HG03159 (cell line): Measurements from ENCODE around the gene SPATA9.

Experiments used
- ATAC-seq: cut with Tn5 transposase; IDR thresholded peaks from one replicate; pipeline ENCODE4 v1.9.1; 2021; ENCODE audit warnings: mild to moderate bottlenecking, moderate library complexity; ENCODE audit not compliant: unreplicated experiment

Gene SPATA9

DNA sequence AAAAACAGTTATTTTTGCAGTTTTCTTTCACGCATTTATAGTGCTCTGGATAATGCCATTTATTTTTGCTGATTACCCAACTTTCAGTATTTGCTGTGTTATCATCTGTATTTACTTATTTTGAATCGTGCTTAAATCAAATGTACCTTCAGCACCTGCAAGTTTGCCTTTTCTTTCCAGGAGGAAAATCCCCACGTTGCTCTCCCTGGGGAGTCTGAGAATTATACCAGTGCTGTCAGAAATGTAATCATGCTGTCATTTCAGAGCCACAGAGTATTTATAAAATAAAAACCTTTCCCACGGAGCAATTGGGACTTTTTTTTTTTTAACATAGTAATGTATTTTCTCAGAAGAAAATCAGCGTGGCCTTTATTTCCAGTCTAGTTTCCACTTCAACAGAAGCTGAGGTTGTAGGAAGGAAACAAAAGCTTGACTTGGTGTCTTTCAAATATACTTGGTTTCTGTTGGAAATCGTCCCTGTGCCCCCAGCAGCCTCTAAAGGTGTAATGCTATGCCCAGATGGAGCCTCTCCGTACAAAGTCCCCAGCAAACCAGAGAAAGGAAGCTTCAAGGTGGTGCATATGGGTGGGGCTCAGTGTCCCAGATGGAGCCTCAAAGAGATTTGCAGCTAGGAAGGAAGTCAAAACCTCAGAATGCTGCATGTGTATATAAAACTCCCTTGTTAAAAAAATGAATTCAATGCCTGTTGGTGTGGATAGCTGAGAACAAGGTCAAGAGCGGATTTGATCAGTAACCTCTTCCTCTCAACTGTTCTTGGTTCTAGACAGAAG lies 60.8 kb downstream of the SPATA9 start:
- ATAC-seq: no peak

DNA sequence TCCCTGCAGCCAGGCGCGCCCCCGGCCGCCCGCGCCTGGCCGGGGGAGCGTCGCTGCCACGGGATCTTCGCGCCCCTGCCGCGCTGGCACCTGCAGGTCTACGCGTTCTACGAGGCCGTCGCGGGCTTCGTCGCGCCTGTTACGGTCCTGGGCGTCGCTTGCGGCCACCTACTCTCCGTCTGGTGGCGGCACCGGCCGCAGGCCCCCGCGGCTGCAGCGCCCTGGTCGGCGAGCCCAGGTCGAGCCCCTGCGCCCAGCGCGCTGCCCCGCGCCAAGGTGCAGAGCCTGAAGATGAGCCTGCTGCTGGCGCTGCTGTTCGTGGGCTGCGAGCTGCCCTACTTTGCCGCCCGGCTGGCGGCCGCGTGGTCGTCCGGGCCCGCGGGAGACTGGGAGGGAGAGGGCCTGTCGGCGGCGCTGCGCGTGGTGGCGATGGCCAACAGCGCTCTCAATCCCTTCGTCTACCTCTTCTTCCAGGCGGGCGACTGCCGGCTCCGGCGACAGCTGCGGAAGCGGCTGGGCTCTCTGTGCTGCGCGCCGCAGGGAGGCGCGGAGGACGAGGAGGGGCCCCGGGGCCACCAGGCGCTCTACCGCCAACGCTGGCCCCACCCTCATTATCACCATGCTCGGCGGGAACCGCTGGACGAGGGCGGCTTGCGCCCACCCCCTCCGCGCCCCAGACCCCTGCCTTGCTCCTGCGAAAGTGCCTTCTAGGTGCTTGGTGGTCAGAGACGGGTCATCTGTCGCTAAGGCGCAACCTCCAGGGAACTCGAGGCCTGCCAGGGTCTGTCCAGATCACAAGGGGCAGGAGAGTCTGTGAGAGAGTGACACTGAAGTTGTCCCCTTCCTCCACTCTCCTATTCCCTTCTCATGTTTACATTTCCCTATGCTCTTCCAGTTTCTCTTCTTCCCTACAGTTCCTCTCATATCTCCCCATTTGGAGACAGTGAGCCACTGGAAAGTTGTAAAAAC lies 61.6 kb downstream of the SPATA9 start:
- ATAC-seq: peak; percentile 44

DNA sequence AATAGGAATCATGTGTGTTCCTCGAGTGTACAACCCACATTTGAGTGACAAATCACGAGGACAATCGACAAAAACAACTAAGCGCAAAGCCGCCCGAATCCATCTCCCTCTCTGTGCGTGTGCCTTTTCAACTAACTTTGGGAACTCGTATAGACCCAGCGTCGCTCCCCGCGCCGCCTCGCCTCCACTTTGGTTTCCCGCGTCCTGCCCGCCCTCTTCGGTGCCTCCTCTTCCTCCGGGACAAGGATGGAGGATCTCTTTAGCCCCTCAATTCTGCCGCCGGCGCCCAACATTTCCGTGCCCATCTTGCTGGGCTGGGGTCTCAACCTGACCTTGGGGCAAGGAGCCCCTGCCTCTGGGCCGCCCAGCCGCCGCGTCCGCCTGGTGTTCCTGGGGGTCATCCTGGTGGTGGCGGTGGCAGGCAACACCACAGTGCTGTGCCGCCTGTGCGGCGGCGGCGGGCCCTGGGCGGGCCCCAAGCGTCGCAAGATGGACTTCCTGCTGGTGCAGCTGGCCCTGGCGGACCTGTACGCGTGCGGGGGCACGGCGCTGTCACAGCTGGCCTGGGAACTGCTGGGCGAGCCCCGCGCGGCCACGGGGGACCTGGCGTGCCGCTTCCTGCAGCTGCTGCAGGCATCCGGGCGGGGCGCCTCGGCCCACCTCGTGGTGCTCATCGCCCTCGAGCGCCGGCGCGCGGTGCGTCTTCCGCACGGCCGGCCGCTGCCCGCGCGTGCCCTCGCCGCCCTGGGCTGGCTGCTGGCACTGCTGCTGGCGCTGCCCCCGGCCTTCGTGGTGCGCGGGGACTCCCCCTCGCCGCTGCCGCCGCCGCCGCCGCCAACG lies 62.5 kb downstream of the SPATA9 start, which contains the start of gene GPR150:
GPR150 (plus strand) TSS at position 58 of the 840 bp plus-strand sequence; CDS start at position 247, 189 bp downstream.
- ATAC-seq: peak; percentile 66

DNA sequence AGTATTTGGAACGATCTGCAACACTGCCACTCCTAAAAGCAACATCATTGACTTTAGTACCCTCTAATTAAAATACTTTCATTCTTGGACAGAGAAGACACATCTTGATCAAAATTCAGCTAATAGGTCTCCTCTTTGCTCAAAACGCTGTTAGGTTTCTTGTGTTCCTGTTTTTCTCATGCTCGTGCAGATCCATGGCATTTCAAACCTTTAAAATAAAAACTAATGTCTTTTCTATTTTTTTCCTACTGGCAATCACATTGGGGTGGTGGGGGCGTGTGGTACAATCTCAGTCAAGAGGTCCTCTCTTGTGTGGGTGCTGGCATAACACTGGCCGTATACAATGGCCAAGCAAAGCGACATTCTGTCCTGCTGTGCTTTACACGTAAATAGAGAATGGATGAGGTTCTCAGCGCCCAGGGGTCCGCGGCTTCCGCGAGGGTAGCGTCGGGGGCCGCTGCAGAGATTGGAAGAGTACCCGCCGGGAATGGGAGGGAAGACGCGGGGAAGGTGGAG lies 63.2 kb downstream of the SPATA9 start:
- no peak for ATAC-seq

DNA sequence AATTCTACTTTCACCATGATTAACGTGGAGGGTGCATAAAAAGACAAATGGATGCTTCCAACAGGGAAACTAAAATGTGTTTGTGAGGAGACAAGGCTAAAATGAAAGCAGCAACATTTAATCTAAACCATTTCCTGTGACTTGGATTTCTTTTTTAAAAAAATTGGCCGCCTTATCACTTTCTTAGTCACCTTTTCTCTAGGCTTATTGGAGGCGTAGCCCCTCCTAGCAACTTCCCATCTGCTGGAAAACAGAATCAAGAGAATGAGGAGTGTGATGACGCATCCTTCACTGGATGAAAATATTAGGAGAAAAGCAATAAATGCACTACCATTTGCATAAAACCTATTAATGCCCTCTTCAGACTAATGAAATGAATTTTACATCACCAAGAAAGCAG lies 63.7 kb downstream of the SPATA9 start:
- no peak for ATAC-seq

DNA sequence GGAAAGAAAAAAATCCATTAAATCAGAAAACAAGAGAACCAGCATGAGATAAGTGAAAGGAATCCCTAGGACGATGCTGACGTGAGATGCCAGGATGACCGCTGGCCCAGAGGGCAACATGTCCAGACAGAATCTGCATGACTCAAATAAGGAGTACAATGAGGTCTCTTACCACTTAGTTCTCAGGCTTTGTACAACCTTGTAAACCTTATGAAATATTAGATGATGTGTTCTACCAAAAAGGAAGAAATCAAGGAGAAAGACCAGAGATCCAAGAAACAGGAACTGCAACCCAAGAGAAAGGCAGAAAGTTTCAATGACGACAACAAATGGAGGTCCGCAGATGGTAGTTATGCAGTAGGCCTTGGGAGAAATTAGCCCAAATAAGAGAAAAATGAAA lies 65.7 kb downstream of the SPATA9 start:
- ATAC-seq: no peak

DNA sequence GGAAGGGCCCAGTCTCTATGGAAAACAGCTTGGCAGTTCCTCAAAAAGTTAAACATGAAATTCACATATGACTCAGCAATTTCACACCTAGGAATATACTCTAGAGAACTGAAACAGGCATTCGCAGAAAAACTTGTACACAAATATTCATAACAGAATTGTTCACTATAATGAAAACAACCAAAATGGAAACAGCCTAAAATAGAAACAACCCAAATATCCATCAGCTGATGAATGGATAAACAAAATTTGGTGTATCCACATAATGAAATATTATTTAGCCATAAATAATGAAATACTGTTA lies 67.7 kb downstream of the SPATA9 start:
- ATAC-seq: no peak

DNA sequence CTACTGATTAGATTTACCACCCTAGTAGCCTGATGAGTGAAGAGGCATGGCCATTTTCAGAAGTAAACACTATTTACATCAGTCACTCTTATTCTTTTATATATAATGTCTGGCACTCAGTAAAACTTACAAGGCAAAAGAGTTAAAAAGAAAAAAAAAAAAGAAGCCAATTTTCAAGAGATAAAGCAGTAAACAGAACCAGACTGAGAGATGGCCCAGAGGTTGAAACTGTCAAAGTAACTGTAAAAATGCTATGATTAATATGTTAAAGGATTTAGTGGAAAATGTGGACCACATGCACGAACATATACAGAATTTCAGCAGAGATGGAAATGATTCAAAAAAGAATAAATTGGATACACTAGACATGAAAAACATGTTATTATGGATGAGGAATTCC lies 69.3 kb downstream of the SPATA9 start:
- ATAC-seq: no peak

DNA sequence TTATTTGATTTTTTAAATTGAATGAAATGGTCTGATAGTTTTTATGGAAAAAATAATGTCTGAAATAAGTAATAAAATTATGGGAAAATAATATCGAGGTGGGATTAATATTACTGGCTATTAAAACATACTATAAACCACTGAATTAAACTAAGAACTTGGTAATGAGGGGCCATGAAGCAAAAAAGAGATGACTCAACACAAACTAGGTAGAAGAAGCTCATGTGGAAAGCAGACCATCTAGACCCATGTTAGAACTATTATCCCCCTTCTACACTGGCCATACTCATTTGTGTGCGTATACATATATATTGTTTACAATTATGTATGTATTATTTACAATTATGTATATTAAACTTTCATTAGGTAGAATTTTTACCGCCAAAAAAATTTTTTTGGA lies 71.4 kb downstream of the SPATA9 start:
- no peak for ATAC-seq

DNA sequence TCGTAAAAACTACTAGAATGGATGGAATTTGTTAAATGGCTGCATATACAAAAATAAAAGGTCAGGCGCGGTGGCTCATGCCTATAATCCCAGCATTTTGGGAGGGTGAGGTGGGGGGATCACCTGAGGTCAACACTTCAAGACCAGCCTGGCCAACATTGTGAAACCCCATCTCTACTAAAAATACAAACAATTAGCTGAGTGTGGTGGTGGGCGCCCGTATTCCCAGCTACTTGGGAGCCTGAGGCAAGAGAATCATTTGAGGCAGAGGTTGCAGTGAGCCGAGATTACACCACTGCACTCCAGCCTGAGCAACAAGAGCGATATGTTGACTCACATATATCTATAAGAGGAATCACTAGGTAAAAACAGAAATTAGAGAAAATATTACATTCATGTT lies 72.2 kb downstream of the SPATA9 start:
- no peak for ATAC-seq

DNA sequence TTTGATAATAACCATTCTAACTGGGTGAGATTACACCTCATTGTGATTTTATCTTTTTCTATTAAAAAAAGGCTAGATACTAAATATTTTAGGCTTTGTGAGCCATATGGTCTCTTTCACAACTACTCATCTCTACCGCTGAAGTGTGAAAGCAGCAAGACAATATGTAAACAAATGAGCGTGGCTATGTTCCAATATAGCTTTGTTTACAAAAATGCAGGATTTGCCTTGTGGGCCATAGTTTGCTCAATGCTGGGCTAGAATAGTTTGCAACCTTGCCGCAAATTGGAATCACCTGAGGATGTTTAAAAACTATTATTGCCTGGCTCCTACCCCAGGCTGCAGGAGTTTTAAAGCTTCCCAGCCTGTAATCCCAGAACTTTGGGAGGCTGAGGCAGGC lies 73.1 kb downstream of the SPATA9 start:
- ATAC-seq: no peak
